Esophagus muscularis mucosa (tissue), 4 donors: ENCODE results near the gene MPIG6B. TPM values are rescaled to one million over a fixed set of nuclear protein-coding genes. Genes with fewer than 3 reads are reported as not detected.
A peak's percentile ranks its signal among the peaks of the same experiment; 100 is the strongest.

ENCODE experiments used
- DNase-seq: peaks from one replicate; pipeline ENCODE4 v3.0.0-alpha.2; 2017; ENCODE audit errors: extremely low spot score
- H3K27ac ChIP-seq, 4 donors: fragments of 200-600 bp; sonication (generic); replicated peaks in 1 of 4; 1 replicate in 3 of 4; 2 replicates in 1 of 4; pipeline ENCODE4 v1.5.1; 2016 to 2019; ENCODE audit warnings: mild to moderate bottlenecking in 1 of 4
- H3K27me3 ChIP-seq, 4 donors: fragments of 200-600 bp; sonication (generic); one replicate each; pipeline versions ENCODE4 v1.5.1 to v1.6.0; 2016 to 2019
- H3K36me3 ChIP-seq, 4 donors: fragments of 200-600 bp; sonication (generic); one replicate each; pipeline ENCODE4 v1.5.1; 2016 to 2019
- H3K4me1 ChIP-seq, 4 donors: fragments of 200-600 bp; sonication (generic); one replicate each; pipeline ENCODE4 v1.5.1; 2016 to 2019
- H3K4me3 ChIP-seq, 4 donors: fragments of 200-600 bp; sonication (generic); 1 replicate in 2 of 4; 2 replicates in 2 of 4; pipeline ENCODE4 v1.5.1; 2016 to 2019; ENCODE audit warnings: mild to moderate bottlenecking in 4 of 4, moderate library complexity in 1 of 4
- H3K9me3 ChIP-seq, 4 donors: fragments of 200-600 bp; sonication (generic); 1 replicate in 3 of 4; 2 replicates in 1 of 4; pipeline ENCODE4 v1.5.1; 2016 to 2019
- CTCF ChIP-seq, 3 experiments: fragments of 200-600 bp in 2 of 3; fragments of 450-650 bp in 1 of 3; sonication (generic) in 2 of 3; IDR thresholded peaks; one replicate each; pipeline ENCODE4 v1.5.1; 2017 to 2019; ENCODE audit warnings: antibody characterized with exemption in 3 of 3, mild to moderate bottlenecking in 2 of 3, moderate library complexity in 1 of 3
- EP300 ChIP-seq: sonication (generic); formaldehyde crosslinking; IDR thresholded peaks from one replicate; pipeline ENCODE4 v1.6.1; 2017; ENCODE audit warnings: antibody characterized with exemption
- POLR2A ChIP-seq: fragments of 450-650 bp; IDR thresholded peaks from one replicate; pipeline ENCODE4 v1.6.1; 2017; ENCODE audit warnings: antibody characterized with exemption, moderate library complexity, mild to moderate bottlenecking, low read depth
- POLR2AphosphoS5 ChIP-seq, 2 donors: sonication (generic); formaldehyde crosslinking; IDR thresholded peaks; one replicate each; pipeline ENCODE4 v1.6.1; 2017; ENCODE audit warnings: antibody characterized with exemption in 2 of 2
- WGBS: methylation state at CpG from one replicate; pipeline ENCODE4 v1.1.5; 2018; 5-methylcytosine and 5-hydroxymethylcytosine counted together
- intact Hi-C: fragments of 100-400 bp; cut with DNase I; formaldehyde crosslinking; loops from one replicate; pipeline ENCODE4 v1.15.1; 2023
- total RNA-seq, 4 donors: library from RNA; depleted of rRNA; stranded (reverse); fragments of >200 nt; gene quantifications; one replicate each; pipeline versions ENCODE4 v1.1.0 to v1.2.1, GENCODE V29; 2016

The MPIG6B gene
- total RNA-seq, 4 donors from 2014 or later: not detected

DNA sequence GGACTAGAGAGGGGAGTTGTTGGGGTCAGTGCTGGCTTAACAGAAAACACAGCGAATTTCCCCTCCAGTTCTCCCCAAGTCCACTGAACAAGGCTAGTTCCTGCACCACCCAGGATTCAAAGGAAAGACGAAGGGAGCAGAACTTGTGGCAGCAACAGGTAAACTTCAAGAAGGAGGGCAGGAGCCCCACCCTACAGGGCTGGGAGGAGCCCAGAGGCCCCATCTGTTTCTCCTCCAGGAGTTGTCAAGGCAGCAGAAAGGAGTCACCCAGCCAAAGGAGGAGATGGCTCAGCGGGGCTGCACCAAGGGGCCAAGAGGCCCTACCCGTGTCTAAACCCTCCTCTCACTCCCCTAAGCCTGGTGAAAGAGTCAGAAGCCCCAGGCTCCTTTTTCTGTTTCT, 41.0 kb downstream of the MPIG6B start:
- Histone ChIP-seq H3K4me3 (no peak overlapping the region), H3K9me3 (no peaks in the 10 kb centered on the region), H3K4me1 (peaks cover 4 to 25% (median 19%) of the 10 kb centered on the region in 4 donors), H3K27me3 (peaks cover 0 to 3% (median 0%) of the 10 kb centered on the region in 4 donors), H3K27ac (no peak overlapping the region), H3K36me3 (peaks cover 0 to 5% (median 0%) of the 10 kb centered on the region in 4 donors)
- WGBS: 67% methylated on average over 3 of the region's 4 CpGs
- no peak for DNase-seq
- intact Hi-C loops: no loop called here
- TF ChIP-seq POLR2AphosphoS5 (IDR thresholded peaks at IDR 0.05): no peak
- TF ChIP-seq CTCF (IDR thresholded peaks at IDR 0.05): no peak
- TF ChIP-seq POLR2A: no peak
- no peak for TF ChIP-seq EP300

- 87% methylated on average over 9 of the region's 9 CpGs for WGBS
- intact Hi-C loops: loop anchor here (5.0 kb wide), 1 partner anchor 38 kb away; the partner anchor contains the start of gene DDAH2
- no peaks in the 10 kb centered on the region for H3K9me3 ChIP-seq
- peaks cover 4 to 32% (median 21%) of the 10 kb centered on the region in 4 donors for H3K4me1 ChIP-seq
- no peaks in the 10 kb centered on the region for H3K36me3 ChIP-seq
- TF ChIP-seq POLR2AphosphoS5 (IDR thresholded peaks at IDR 0.05) (no peak), POLR2A (no peak), EP300 (no peak), CTCF (IDR thresholded peaks at IDR 0.05) (no peak)
- peak overlapping the region in 1 of 4 donors; percentile 34 for H3K4me3 ChIP-seq
- H3K27ac ChIP-seq: no peak overlapping the region
- H3K27me3 ChIP-seq: peaks cover 0 to 3% (median 0%) of the 10 kb centered on the region in 4 donors
- DNase-seq: no peak
Observed at GRCh38 chr6:31765559-31765909, 42.4 kb downstream of the MPIG6B start.

DNA sequence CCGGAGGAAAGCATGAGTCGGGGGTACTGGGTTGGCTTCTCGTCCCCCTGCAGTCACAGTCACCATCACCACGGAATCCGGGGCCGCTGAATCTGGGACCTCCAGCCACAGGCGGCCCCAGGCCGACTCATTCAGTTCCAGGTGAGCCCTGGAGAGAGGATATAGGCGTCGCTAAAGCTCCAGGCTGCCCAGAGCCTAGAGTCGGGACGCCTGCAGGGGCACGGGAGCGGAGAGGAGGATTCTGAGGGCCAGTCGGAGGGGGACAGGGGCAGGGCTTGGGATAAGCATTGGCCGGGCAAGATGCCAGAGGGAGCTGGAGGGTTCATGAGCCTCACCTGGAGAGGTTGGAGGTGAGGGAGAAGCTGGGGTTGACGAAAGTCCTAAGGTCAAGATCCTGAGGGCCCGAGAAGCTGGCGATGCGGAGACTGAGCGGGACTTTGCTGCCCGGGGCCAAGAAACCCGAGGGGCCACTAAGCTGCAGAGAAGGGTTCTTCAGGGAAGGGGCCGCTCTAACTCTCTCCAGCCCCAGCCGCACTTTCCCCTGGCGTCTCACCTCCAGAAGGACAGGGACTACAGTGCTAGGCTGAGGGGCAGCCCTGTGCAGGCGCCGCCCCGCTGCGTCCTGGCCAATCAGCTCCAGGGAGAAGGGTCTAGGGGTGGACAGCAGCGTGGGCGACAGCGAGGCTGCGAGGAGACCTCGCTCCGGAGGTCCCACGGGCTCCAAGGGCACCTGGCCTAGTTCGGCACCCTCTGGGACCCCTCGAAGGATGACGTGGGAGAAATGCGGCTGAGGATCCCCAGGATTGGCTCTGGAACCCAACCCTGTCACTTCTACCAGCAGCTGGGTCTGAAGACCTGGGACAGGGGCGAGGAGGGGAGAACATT, 43.0 kb downstream of the MPIG6B start:
- TF ChIP-seq POLR2A: no peak
- Histone ChIP-seq H3K27ac (no peak overlapping the region), H3K9me3 (no peaks in the 10 kb centered on the region), H3K4me3 (peak overlapping the region; percentile 31 to 49 (median 32)), H3K4me1 (peaks cover 4 to 32% (median 21%) of the 10 kb centered on the region in 4 donors), H3K36me3 (no peaks in the 10 kb centered on the region), H3K27me3 (peaks cover 0 to 3% (median 0%) of the 10 kb centered on the region in 4 donors)
- intact Hi-C loops: loop anchor here (5.0 kb wide), 1 partner anchor 39 kb away; the partner anchor contains the start of gene DDAH2
- 54% methylated on average over 39 of the region's 42 CpGs for WGBS
- DNase-seq: no peak

DNA sequence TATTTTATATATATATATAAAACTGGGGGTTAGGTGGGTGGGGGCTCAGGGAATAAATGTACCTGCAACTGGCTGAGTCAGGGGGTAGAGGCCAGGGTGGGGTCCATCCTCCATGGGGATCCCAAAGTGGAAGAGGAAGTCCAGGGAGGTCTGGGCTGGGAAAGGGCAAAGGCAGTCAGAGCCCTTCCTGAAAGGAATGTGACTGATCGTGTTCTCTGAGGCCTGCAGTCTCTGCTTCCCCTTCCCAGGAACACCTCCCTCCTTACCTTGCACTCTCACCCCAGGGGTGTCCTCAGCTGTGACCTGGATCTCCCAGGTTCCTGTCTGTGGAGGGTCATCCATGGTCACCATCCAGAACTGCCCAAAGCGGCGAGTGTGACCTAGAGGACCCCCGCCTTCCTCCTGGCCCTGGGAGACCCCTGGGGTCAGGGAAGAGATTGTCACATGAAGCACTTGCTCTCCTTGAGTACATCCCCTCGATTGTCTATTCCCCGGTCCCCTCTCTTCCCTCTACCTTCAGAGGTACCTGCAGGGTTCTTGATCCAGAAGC, 44.0 kb downstream of the MPIG6B start:
- H3K4me3 ChIP-seq: no peak overlapping the region
- peaks cover 0 to 3% (median 0%) of the 10 kb centered on the region in 4 donors for H3K27me3 ChIP-seq
- WGBS: 83% methylated on average over 6 of the region's 6 CpGs
- peaks cover 4 to 32% (median 21%) of the 10 kb centered on the region in 4 donors for H3K4me1 ChIP-seq
- intact Hi-C loops: loop anchor here (5.0 kb wide), 1 partner anchor 40 kb away; the partner anchor contains the start of gene DDAH2
- DNase-seq: no peak
- no peak for TF ChIP-seq POLR2AphosphoS5 (IDR thresholded peaks at IDR 0.05)
- no peak for TF ChIP-seq CTCF (IDR thresholded peaks at IDR 0.05)
- TF ChIP-seq POLR2A: no peak
- no peak overlapping the region for H3K27ac ChIP-seq
- H3K9me3 ChIP-seq: no peaks in the 10 kb centered on the region
- no peaks in the 10 kb centered on the region for H3K36me3 ChIP-seq
